Spleen (tissue), 7 donors: ENCODE data around the gene SRGAP1.

Experiments
- CTCF ChIP-seq, 11 experiments: fragments of 200-600 bp in 7 of 11; fragments of 450-650 bp in 4 of 11; sonication (generic) in 4 of 11; IDR thresholded peaks in 8 of 11; conservative IDR thresholded peaks in 3 of 11; 1 replicate in 7 of 11; 2 replicates in 4 of 11; pipeline versions ENCODE4 v1.4.0 to v1.8.0; 2016 to 2021; ENCODE audit warnings: antibody characterized with exemption in 11 of 11, inconsistent platforms in 4 of 11, mild to moderate bottlenecking in 1 of 11
- POLR2AphosphoS5 ChIP-seq, 3 donors: sonication (generic); formaldehyde crosslinking; IDR thresholded peaks; one replicate each; pipeline ENCODE4 v1.5.1; 2017; ENCODE audit warnings: antibody characterized with exemption in 3 of 3
- donor health status: DM: no; HTN: no; CAD: no; lungs with moderate emphysema.
- donor health status: DM: no; HTN: no; CAD: no.
- donor health status: DM: no; HTN: no; CAD: no.

GRCh38 chr12:64180951-64181350, 336.5 kb downstream of the SRGAP1 start:
- TF ChIP-seq CTCF (IDR thresholded peaks at IDR 0.05 in 8 of 11, conservative IDR thresholded peaks at IDR 0.05 in 3 of 11) (no peak), POLR2AphosphoS5 (IDR thresholded peaks at IDR 0.05) (no peak)
